Fibroblast of skin of back (primary cell): ENCODE results near the gene ANKS1A.

Source experiments
- DNase-seq: peaks from one replicate; pipeline ENCODE4 v3.0.0-alpha.2; 2013

ANKS1A gene

GRCh38 chr6:35073211-35073610, 184.2 kb downstream of the ANKS1A start:
- DNase-seq, result no peak

- DNase-seq, result no peak
Observed at GRCh38 chr6:35073766-35074471, 184.9 kb downstream of the ANKS1A start.

GRCh38 chr6:35076997-35077712, 188.1 kb downstream of the ANKS1A start:
- no peak for DNase-seq

GRCh38 chr6:35077713-35078105, 188.7 kb downstream of the ANKS1A start:
- no peak for DNase-seq

- no peak for DNase-seq
Observed at GRCh38 chr6:35078226-35078850, 189.3 kb downstream of the ANKS1A start.

GRCh38 chr6:35078896-35079295, 189.8 kb downstream of the ANKS1A start:
- DNase-seq, result no peak

GRCh38 chr6:35079311-35080000, 190.4 kb downstream of the ANKS1A start:
- no peak for DNase-seq

GRCh38 chr6:35080016-35080680, 191.1 kb downstream of the ANKS1A start:
- no peak for DNase-seq

- no peak for DNase-seq
Observed at GRCh38 chr6:35080821-35081425, 191.9 kb downstream of the ANKS1A start.

- peak; percentile 47 for DNase-seq
Observed at GRCh38 chr6:35081426-35081851, 192.4 kb downstream of the ANKS1A start.

- no peak for DNase-seq
Observed at GRCh38 chr6:35082046-35082732, 193.1 kb downstream of the ANKS1A start.

GRCh38 chr6:35082733-35083403, 193.8 kb downstream of the ANKS1A start:
- no peak for DNase-seq

GRCh38 chr6:35083507-35083906, 194.5 kb downstream of the ANKS1A start:
- DNase-seq, result no peak

GRCh38 chr6:35084041-35084491, 195.0 kb downstream of the ANKS1A start:
- no peak for DNase-seq

GRCh38 chr6:35084511-35085203, 195.6 kb downstream of the ANKS1A start:
- DNase-seq, result no peak

- no peak for DNase-seq
Observed at GRCh38 chr6:35085359-35086281, 196.6 kb downstream of the ANKS1A start.

GRCh38 chr6:35086282-35086632, 197.2 kb downstream of the ANKS1A start:
- DNase-seq, result no peak

GRCh38 chr6:35086636-35087360, 197.7 kb downstream of the ANKS1A start:
- no peak for DNase-seq
